Stimulated activated naive CD8-positive, alpha-beta T cell treated with anti-CD3 and anti-CD28 coated beads, Interleukin-15, Interleukin-2, amounts not matched to agents 100 ng/mL and 50 ng/mL, for 24 hours (primary cell): ENCODE data around the gene RETREG3.
A peak's percentile ranks its signal among the peaks of the same experiment; 100 is the strongest.
"Not testable (repeated sequence)": the region's sequence is repeated elsewhere in the genome, so short reads cannot be mapped to it uniquely, and the experiment has no call there.

ENCODE experiments used
- H3K27ac Mint-ChIP-seq: one replicate; pipeline ENCODE4 v1.8.0; 2021; ENCODE audit warnings: mild to moderate bottlenecking, mixed read lengths
- H3K27me3 Mint-ChIP-seq: one replicate; pipeline ENCODE4 v1.8.0; 2021; ENCODE audit warnings: mixed read lengths
- H3K36me3 Mint-ChIP-seq: one replicate; pipeline ENCODE4 v1.8.0; 2021; ENCODE audit warnings: low read depth, mixed read lengths
- H3K4me1 Mint-ChIP-seq: one replicate; pipeline ENCODE4 v1.8.0; 2021; ENCODE audit warnings: low read depth, mixed read lengths
- H3K4me3 Mint-ChIP-seq: one replicate; pipeline ENCODE4 v1.8.0; 2021; ENCODE audit warnings: mild to moderate bottlenecking, mixed read lengths
- H3K9me3 Mint-ChIP-seq: one replicate; pipeline ENCODE4 v1.8.0; 2021; ENCODE audit warnings: mixed read lengths

Gene RETREG3

DNA sequence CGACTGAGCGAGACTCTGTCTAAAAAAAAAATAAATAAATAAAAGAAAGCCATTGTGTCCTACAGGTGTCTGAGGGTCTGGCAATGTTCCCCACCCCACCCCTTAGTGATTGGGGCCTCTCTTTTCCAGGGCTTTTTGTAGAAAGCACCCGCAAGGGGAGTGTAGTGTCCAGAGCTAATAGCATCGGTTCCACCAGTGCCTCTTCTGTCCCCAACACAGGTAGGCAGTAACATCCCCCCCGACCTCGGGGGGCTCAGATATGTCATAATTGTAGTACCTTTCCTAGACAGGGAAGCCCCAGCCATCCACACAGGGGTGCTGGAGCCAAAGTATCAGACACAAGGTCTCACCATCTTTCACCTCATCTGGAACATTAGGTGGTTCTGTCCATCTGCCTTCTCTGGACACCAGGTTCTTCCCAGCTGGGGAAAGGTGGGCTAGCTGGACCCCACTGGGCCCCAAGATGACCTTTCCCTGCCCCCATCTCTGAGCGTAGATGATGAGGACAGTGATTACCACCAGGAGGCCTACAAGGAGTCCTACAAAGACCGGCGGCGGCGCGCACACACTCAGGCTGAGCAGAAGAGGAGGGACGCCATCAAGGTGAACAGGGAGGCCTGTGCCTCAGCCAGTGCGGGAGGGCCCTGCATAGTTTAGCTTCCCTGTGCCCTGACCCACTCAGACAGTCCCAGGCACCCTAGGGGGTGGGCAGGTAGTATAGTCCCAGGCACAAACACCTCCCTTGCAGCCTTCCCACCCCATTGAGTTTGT, 40.6 kb downstream of the RETREG3 start:
- H3K9me3 Mint-ChIP-seq, result no peaks in the 10 kb centered on the region
- peaks cover 44% of the 10 kb centered on the region for H3K4me1 Mint-ChIP-seq
- peak overlapping the region; percentile 49 for H3K27ac Mint-ChIP-seq
- H3K36me3 Mint-ChIP-seq, result peaks cover 61% of the 10 kb centered on the region
- no peaks in the 10 kb centered on the region for H3K27me3 Mint-ChIP-seq
- peak overlapping the region; percentile 97 for H3K4me3 Mint-ChIP-seq

GRCh38 chr17:42566883-42567573, 42.1 kb downstream of the RETREG3 start, which contains the start of gene MLX:
Gene MLX (plus strand): TSS chr17:42567100. CDS start chr17:42567125, 25 bp downstream.
- Mint-ChIP-seq H3K36me3 (peaks cover 54% of the 10 kb centered on the region), H3K4me3 (peak within 1 kb of the TSS; percentile 97), H3K9me3 (no peaks in the 10 kb centered on the region), H3K4me1 (peaks cover 50% of the 10 kb centered on the region), H3K27me3 (no peaks in the 10 kb centered on the region), H3K27ac (peak within 1 kb of the TSS; percentile 97)

- H3K4me1 Mint-ChIP-seq, result peaks cover 53% of the 10 kb centered on the region
Observed at GRCh38 chr17:42566215-42566882, 42.8 kb downstream of the RETREG3 start.

GRCh38 chr17:42565523-42566214, 43.5 kb downstream of the RETREG3 start:
- peaks cover 57% of the 10 kb centered on the region for H3K4me1 Mint-ChIP-seq
- H3K36me3 Mint-ChIP-seq, result peaks cover 41% of the 10 kb centered on the region
- H3K27me3 Mint-ChIP-seq, result no peaks in the 10 kb centered on the region
- H3K4me3 Mint-ChIP-seq, result no peak overlapping the region
- peak overlapping the region; percentile 97 for H3K27ac Mint-ChIP-seq
- no peaks in the 10 kb centered on the region for H3K9me3 Mint-ChIP-seq

More at GRCh38 chr17:42566215-42566882, 42.8 kb downstream of the RETREG3 start:
- Mint-ChIP-seq H3K9me3 (no peaks in the 10 kb centered on the region), H3K4me3 (peak overlapping the region; percentile 97), H3K27ac (peak overlapping the region; percentile 97), H3K36me3 (peaks cover 47% of the 10 kb centered on the region), H3K27me3 (no peaks in the 10 kb centered on the region)

DNA sequence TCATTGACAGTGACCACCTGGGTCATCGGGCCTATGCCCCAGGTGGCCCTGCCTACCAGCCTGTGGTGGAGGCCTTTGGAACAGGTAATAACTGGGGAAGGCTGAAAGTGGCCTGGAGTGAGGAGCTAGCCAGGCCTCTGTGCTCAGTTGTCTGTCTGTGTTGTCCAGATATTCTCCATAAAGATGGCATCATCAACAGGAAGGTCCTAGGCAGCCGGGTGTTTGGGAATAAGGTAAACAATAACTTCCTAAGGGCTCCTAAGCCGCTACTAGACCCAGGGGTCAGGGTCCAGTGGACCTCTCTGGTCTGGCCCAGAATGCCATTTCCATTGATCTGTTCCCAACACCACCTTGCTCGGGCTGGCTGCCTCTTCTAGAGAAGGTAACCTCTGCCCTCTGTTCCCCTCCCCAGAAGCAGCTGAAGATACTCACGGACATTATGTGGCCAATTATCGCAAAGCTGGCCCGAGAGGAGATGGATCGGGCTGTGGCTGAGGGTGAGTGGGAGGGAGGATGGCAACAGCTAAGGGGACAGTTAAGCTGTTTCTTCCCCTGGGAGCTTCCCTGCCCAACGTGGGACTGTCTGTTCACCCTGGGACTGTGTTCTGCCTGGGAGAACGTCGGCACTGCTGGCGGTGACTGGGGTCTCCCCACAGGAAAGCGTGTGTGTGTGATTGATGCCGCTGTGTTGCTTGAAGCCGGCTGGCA, 44.2 kb downstream of the RETREG3 start:
- H3K36me3 Mint-ChIP-seq, result peaks cover 36% of the 10 kb centered on the region
- H3K27ac Mint-ChIP-seq, result peak overlapping the region; percentile 58
- no peaks in the 10 kb centered on the region for H3K27me3 Mint-ChIP-seq
- H3K4me1 Mint-ChIP-seq, result peaks cover 56% of the 10 kb centered on the region
- peak overlapping the region; percentile 20 for H3K4me3 Mint-ChIP-seq
- H3K9me3 Mint-ChIP-seq, result no peaks in the 10 kb centered on the region

DNA sequence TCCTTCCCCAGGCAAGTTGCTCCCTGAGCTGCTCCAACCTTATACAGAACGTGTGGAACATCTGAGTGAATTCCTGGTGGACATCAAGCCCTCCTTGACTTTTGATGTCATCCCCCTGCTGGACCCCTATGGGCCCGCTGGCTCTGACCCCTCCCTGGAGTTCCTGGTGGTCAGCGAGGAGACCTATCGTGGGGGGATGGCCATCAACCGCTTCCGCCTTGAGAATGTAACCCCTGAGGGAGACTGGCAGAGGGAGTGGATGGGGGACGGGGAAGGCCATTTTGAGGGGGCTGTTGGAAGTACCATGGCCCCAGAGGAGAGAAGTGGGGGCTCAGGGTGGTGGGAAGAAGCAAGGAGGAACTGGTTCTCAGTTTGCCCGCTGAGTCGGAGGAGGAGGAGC, 45.2 kb downstream of the RETREG3 start:
- Mint-ChIP-seq H3K36me3 (peaks cover 26% of the 10 kb centered on the region), H3K9me3 (no peaks in the 10 kb centered on the region), H3K4me3 (peak overlapping the region; percentile 95), H3K4me1 (peaks cover 47% of the 10 kb centered on the region), H3K27me3 (no peaks in the 10 kb centered on the region), H3K27ac (peak overlapping the region; percentile 92)

DNA sequence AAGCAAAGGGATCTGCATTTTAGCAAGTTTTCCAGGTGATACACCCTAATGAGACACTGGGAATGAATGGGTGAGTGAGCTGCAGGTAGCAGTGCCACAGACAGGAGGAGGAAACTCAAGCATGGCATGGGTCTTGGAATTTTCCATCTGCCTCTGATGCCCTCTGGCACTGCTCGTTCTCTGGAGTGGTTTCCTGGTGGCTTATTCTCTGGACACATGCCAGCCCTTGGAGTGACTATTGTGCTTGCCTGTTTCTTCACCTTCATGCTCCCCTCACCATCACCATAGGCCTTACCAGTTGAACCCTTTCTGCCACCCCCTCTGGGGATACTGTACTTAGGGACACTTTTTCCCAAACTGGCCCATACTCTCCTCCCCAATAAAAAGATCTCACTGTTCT, 45.6 kb downstream of the RETREG3 start:
- peak overlapping the region; percentile 92 for H3K27ac Mint-ChIP-seq
- peak overlapping the region; percentile 95 for H3K4me3 Mint-ChIP-seq

GRCh38 chr17:42563143-42563509, 46.0 kb downstream of the RETREG3 start:
- no peaks in the 10 kb centered on the region for H3K27me3 Mint-ChIP-seq
- peaks cover 41% of the 10 kb centered on the region for H3K4me1 Mint-ChIP-seq
- H3K36me3 Mint-ChIP-seq, result peaks cover 19% of the 10 kb centered on the region

More for the DNA sequence above, 45.6 kb downstream of the RETREG3 start:
- Mint-ChIP-seq H3K27me3 (no peaks in the 10 kb centered on the region), H3K4me1 (peaks cover 43% of the 10 kb centered on the region), H3K9me3 (no peaks in the 10 kb centered on the region), H3K36me3 (peaks cover 21% of the 10 kb centered on the region)

DNA sequence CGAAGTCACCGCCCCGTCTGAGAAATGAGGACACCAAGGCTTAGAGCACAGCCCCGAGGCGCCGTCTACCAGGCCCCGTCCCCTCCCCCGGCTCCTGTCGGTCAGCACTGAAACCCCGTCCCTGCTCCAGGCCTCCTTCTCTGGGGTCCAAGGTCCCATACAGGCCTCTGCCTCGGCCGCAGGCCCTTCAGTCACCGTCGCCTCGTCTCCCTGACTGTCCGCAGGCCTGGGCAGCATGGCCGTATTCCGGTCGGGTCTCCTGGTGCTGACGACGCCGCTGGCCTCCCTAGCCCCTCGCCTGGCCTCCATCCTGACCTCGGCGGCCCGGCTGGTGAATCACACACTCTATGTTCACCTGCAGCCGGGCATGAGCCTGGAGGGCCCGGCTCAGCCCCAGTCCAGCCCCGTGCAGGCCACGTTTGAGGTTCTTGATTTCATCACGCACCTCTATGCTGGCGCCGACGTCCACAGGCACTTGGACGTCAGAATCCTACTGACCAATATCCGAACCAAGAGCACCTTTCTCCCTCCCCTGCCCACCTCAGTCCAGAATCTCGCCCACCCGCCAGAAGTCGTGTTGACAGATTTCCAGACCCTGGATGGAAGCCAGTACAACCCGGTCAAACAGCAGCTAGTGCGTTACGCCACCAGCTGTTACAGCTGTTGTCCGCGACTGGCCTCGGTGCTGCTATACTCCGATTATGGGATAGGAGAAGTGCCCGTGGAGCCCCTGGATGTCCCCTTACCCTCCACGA, 46.6 kb downstream of the RETREG3 start:
- peak overlapping the region; percentile 92 for H3K27ac Mint-ChIP-seq
- peaks cover 14% of the 10 kb centered on the region for H3K36me3 Mint-ChIP-seq

More at GRCh38 chr17:42563143-42563509, 46.0 kb downstream of the RETREG3 start:
- Mint-ChIP-seq H3K9me3 (no peaks in the 10 kb centered on the region), H3K4me3 (peak overlapping the region; percentile 95), H3K27ac (peak overlapping the region; percentile 92)

GRCh38 chr17:42561897-42562387, 47.2 kb downstream of the RETREG3 start, which contains the start of gene COASY:
Gene COASY (plus strand): TSS chr17:42562148. CDS start chr17:42562623, 475 bp downstream.
- Mint-ChIP-seq H3K27me3 (no peaks in the 10 kb centered on the region), H3K9me3 (no peaks in the 10 kb centered on the region), H3K4me1 (peaks cover 35% of the 10 kb centered on the region), H3K36me3 (peaks cover 14% of the 10 kb centered on the region), H3K4me3 (peak within 1 kb of the TSS; percentile 95), H3K27ac (peak within 1 kb of the TSS; percentile 92)

More for the DNA sequence above, 46.6 kb downstream of the RETREG3 start:
- Mint-ChIP-seq H3K27me3 (no peaks in the 10 kb centered on the region), H3K4me1 (peaks cover 37% of the 10 kb centered on the region), H3K4me3 (peak overlapping the region; percentile 95), H3K9me3 (no peaks in the 10 kb centered on the region)

DNA sequence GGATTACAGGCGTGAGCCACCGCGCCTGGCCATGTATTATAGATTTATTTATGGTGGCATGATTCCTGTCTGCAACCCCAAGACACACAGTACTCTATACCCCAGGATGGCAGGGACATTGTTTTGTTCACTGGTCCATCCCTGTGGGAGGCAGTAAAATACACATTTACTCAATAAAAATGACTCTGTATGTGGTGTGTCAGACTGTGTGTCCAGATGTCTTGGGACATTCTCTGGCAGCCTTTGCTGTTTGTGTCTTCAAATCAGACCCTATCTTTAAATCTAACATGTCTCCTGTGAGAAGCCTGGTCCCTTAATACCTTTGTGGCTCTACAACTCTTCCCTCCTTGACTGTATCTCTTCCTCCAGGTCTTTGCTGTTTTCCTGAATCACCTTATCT, 48.9 kb downstream of the RETREG3 start:
- peak overlapping the region; percentile 7 for H3K27ac Mint-ChIP-seq
- H3K27me3 Mint-ChIP-seq, result no peaks in the 10 kb centered on the region
- H3K4me1 Mint-ChIP-seq, result peaks cover 36% of the 10 kb centered on the region
- peaks cover 10% of the 10 kb centered on the region for H3K36me3 Mint-ChIP-seq
- H3K9me3 Mint-ChIP-seq, result no peaks in the 10 kb centered on the region
- no peak overlapping the region for H3K4me3 Mint-ChIP-seq

DNA sequence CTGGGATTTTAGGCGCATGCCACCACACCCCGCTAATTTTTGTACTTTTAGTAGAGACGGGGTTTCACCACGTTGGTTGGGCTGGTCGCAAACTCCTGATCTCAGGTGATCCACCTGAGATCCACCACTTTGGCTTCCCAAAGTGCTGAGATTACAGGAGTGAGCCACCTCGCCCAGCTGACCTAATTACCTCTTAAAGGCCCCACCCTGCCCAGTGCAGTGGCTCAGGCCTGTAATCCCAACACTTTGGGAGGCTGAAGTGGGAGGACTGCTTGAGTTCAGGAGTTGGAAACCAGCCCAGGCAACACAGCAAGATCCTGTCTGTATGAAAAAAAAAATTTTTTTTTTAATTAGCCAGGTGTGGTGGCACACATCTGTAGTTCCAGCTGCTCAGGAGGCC, 50.1 kb downstream of the RETREG3 start:
- no peak overlapping the region for H3K4me3 Mint-ChIP-seq
- H3K4me1 Mint-ChIP-seq, result peaks cover 39% of the 10 kb centered on the region
- H3K9me3 Mint-ChIP-seq, result no peaks in the 10 kb centered on the region
- H3K27ac Mint-ChIP-seq, result no peak overlapping the region
- H3K27me3 Mint-ChIP-seq, result no peaks in the 10 kb centered on the region
- peaks cover 10% of the 10 kb centered on the region for H3K36me3 Mint-ChIP-seq

- H3K27me3 Mint-ChIP-seq, H3K27ac Mint-ChIP-seq, H3K36me3 Mint-ChIP-seq, H3K4me3 Mint-ChIP-seq, H3K9me3 Mint-ChIP-seq: not testable (repeated sequence)
- H3K4me1 Mint-ChIP-seq, result peaks cover 25% of the 10 kb centered on the region
Observed at GRCh38 chr17:42555961-42556617, 53.1 kb downstream of the RETREG3 start.
